ENCODE measurements around the gene PACS1. TPM values are rescaled to one million over a fixed set of nuclear protein-coding genes. Genes with fewer than 3 reads are reported as not detected.

The PACS1 gene
- total RNA-seq, 1 experiment from 2014 or later, result 41.1 TPM

- H3K4me3 ChIP-seq (replicated peaks in 1 of 2; ENCODE audit: low read depth in 1 of 2, low read length in 2 of 2), result no peak overlapping the region
- intact Hi-C loops (cut with micrococcal nuclease), result no loop called here
- no peak overlapping the region for H3K9ac ChIP-seq (ENCODE audit: low read length)
- POLR2A ChIA-PET, result no interaction called here
- TF ChIP-seq ELF1 (IDR thresholded peaks at IDR 0.05; ENCODE audit: borderline replicate concordance, low read depth), result no peak
- no peak for TF ChIP-seq CTCF (IDR thresholded peaks at IDR 0.05 in 2 of 3, conservative IDR thresholded peaks at IDR 0.05 in 1 of 3; ENCODE audit: borderline replicate concordance in 1 of 3, insufficient read depth in 1 of 3, low read depth in 2 of 3, low read length in 2 of 3)
- no peak for TF ChIP-seq POLR2A (IDR thresholded peaks at IDR 0.05; ENCODE audit: borderline replicate concordance, extremely low read depth, insufficient read depth, insufficient read length)
- TF ChIP-seq SRF (IDR thresholded peaks at IDR 0.05; ENCODE audit: low read depth), result no peak
- TF ChIP-seq FOSL1 (IDR thresholded peaks at IDR 0.05; ENCODE audit: low read depth), result no peak
- no peak for TF ChIP-seq ATF3 (IDR thresholded peaks at IDR 0.05)
- TF ChIP-seq MAX (IDR thresholded peaks at IDR 0.05), result no peak
- TF ChIP-seq JUND (IDR thresholded peaks at IDR 0.05), result no peak
- TF ChIP-seq TCF7L2 (IDR thresholded peaks at IDR 0.05; ENCODE audit: borderline replicate concordance, extremely low read depth, insufficient read depth, insufficient read length), result no peak
- no peak for TF ChIP-seq EZH2phosphoT487 (IDR thresholded peaks at IDR 0.05; ENCODE audit: borderline replicate concordance)
- H2AFZ ChIP-seq (ENCODE audit: low read depth, low read length, poor library complexity, severe bottlenecking), result no peak overlapping the region
- H3K27me3 ChIP-seq (ENCODE audit: insufficient read depth, low read length), result no peaks in the 10 kb centered on the region
- no TSS peak for BruUV-seq (replicated peaks)
- H4K20me1 ChIP-seq (ENCODE audit: insufficient read depth), result no peaks in the 10 kb centered on the region
- CTCF ChIA-PET, result no interaction called here
- H3K9me2 ChIP-seq (ENCODE audit: insufficient read depth), result no peaks in the 10 kb centered on the region
- no peaks in the 10 kb centered on the region for H3K9me3 ChIP-seq (ENCODE audit: control insufficient read depth in 1 of 2, insufficient read depth in 1 of 2, low read depth in 1 of 2, low read length in 2 of 2)
- no peaks in the 10 kb centered on the region for H3K36me3 ChIP-seq (ENCODE audit: control insufficient read depth in 1 of 2, insufficient read depth in 2 of 2, low read length in 2 of 2)
- RAD21 ChIA-PET (ENCODE audit: low non-redundant PET in 1 of 2, low total read pairs in 2 of 2, uncharacterized antibody in 2 of 2, unreplicated experiment in 2 of 2), result no interaction called here
- H3K79me2 ChIP-seq (ENCODE audit: insufficient read depth, low read length), result peaks cover 4% of the 10 kb centered on the region; the same call in 1 of the 2 replicates
- ATAC-seq, result no peak
- peaks cover 30 to 50% of the 10 kb centered on the region in 2 experiments for H3K4me1 ChIP-seq (ENCODE audit: control insufficient read depth in 1 of 2, insufficient read depth in 2 of 2, low read length in 2 of 2)
- no peak overlapping the region for H3K4me2 ChIP-seq (ENCODE audit: low read length)
- DNase-seq (ENCODE audit: low read depth, low spot score), result no peak
- H3K27ac ChIP-seq (ENCODE audit: low read depth, low read length), result no peak overlapping the region
Measured at GRCh38 chr11:66109294-66109693, 39.2 kb downstream of the PACS1 start.

Data from HCT116 (cell line).